Heart left ventricle (tissue), 16 donors: ENCODE data around the gene SEC23IP. TPM values are rescaled to one million over a fixed set of nuclear protein-coding genes. Genes with fewer than 3 reads are reported as not detected.
A peak's percentile ranks its signal among the peaks of the same experiment; 100 is the strongest.

ENCODE experiments used
- ATAC-seq, 4 donors: fragments of 200-7000 bp; cut with Tn5 transposase; one replicate each; pipeline ENCODE4 v1.9.1; 2020 to 2022; ENCODE audit warnings: moderate library complexity in 4 of 4, mild to moderate bottlenecking in 3 of 4, moderate number of reproducible peaks in 1 of 4
- DNase-seq, 5 donors: peaks; one replicate each; pipeline ENCODE4 v3.0.0-alpha.2; 2020
- H3K27ac ChIP-seq, 12 donors: fragments of 200-600 bp; sonication (generic) in 4 of 12; one replicate each; pipeline versions ENCODE4 v1.5.0 to v1.8.0; 2016 to 2022; ENCODE audit warnings: mild to moderate bottlenecking in 2 of 12
- H3K27me3 ChIP-seq, 9 donors: fragments of 200-600 bp; sonication (generic) in 2 of 9; one replicate each; pipeline versions ENCODE4 v1.5.1 to v1.8.0; 2016 to 2022; ENCODE audit warnings: mild to moderate bottlenecking in 3 of 9
- H3K36me3 ChIP-seq, 9 donors: fragments of 200-600 bp; sonication (generic) in 2 of 9; one replicate each; pipeline versions ENCODE4 v1.5.0 to v1.8.0; 2018 to 2022; ENCODE audit warnings: mild to moderate bottlenecking in 2 of 9
- H3K4me1 ChIP-seq, 12 donors: fragments of 200-600 bp; sonication (generic) in 4 of 12; one replicate each; pipeline versions ENCODE4 v1.5.0 to v1.8.0; 2016 to 2022; ENCODE audit warnings: mild to moderate bottlenecking in 3 of 12
- H3K4me3 ChIP-seq, 12 donors: fragments of 200-600 bp; sonication (generic) in 4 of 12; one replicate each; pipeline versions ENCODE4 v1.5.0 to v1.8.0; 2017 to 2022; ENCODE audit warnings: mild to moderate bottlenecking in 9 of 12, moderate library complexity in 4 of 12
- H3K9me3 ChIP-seq, 12 donors: fragments of 200-600 bp; sonication (generic) in 4 of 12; one replicate each; pipeline versions ENCODE4 v1.5.0 to v1.8.0; 2016 to 2022; ENCODE audit warnings: mild to moderate bottlenecking in 1 of 12
- POLR2A ChIP-seq, 2 donors: fragments of 450-650 bp; IDR thresholded peaks; one replicate each; pipeline ENCODE4 v1.6.1; 2017; ENCODE audit warnings: antibody characterized with exemption in 2 of 2, mild to moderate bottlenecking in 2 of 2, moderate library complexity in 2 of 2
- WGBS, 4 donors: extraction: QIAGEN DNeasy Blood & Tissue Kit in 2 of 4; methylation state at CpG; one replicate each; pipeline versions ENCODE4 v1.1.5 to v1.1.7; 2013 to 2018; 5-methylcytosine and 5-hydroxymethylcytosine counted together
- intact Hi-C, 10 donors: fragments of 100-400 bp; cut with DNase I; formaldehyde crosslinking; loops; one replicate each; pipeline versions ENCODE4 v1.11.1 to v1.14.2; 2022
- polyA plus RNA-seq, 2 donors: library from polyadenylated mRNA; stranded (reverse); fragments of 200-250 nt; gene quantifications; one replicate each; pipeline ENCODE4 v1.2.3, GENCODE V29; 2013
- total RNA-seq, 9 donors: library from RNA; depleted of rRNA in 2 of 9; stranded (reverse); fragments of >200 nt in 2 of 9; fragmentation: NEBNext Ultra II Directional in 3 of 9; extraction: Animal tissue kit (Norgen Biotek cat#: 25700) in 3 of 9; gene quantifications; one replicate each; pipeline versions ENCODE4 v1.1.0 to v1.2.4, GENCODE V29; 2016 to 2023
- TF ChIP-seq, protein P1 (sequence below), 12 donors: fragments of 200-600 bp; sonication (generic) in 4 of 12; IDR thresholded peaks; one replicate each; pipeline versions ENCODE4 v1.5.0 to v1.8.0; 2018 to 2022; ENCODE audit warnings: antibody characterized with exemption in 12 of 12, mild to moderate bottlenecking in 5 of 12
- donor health status: ischemic (EF 13 %, LVEDD 7.1; RV severe dilation, severe dysfunction).
- donor health status: healthy with polysubstance abuse.
- donor health status: DM: no; HTN: yes; CAD: no.
- donor health status: DM: no; HTN: no; CAD: no.
- donor health status: ischemic (EF 25% LVEDD 6.9; RV normal size, moderate dysfunction).
- donor health status: ischemic (EF 25% LVEDD 5.7; RV mildly dilated, moderate dysfunction).
- donor health status: healthy.
- donor health status: DM: yes; HTN: yes; CAD: no.
- donor health status: ischemic (EF 35%, LVEDD 5.7; RV mildly dilated, moderate dysfunction).
- donor health status: nonischemic (EF 11% LVEDD 7.7; RV severe dilation, severe dysfunction).
- donor health status: DM: yes; HTN: yes; CAD: no.
- donor health status: PGD.
- donor health status: ischemic (EF 29% LVEDD 5.4; RV normal size, mild dysfunction).
- donor health status: nonischemic (EF 23%, LVEDD 6.1; RV moderate dilation, normal function).

Gene SEC23IP
- total and polyA plus RNA-seq, 11 donors = 4.3 to 42.0 (median 26.2) TPM

DNA sequence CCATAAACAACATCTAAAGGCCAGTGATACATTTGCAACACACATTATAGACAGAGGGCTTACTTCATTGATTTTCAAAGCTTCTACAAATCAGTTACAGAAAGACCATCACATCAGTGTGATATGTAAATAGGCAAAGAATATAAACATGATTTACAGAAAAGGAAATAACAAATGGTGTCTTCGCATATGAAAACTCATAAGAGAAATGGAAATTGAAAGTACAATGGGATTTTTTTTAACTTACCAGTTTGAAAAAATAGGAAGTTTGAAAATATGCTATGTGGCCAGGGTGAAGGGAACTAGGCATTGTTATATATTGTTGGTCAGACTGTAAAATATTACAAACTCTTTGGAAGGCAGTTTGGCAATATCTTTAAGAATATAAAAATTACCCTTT is 27.3 kb downstream of the SEC23IP start:
- no peaks in the 10 kb centered on the region for H3K27me3 ChIP-seq
- peak overlapping the region in 1 of 12 donors; percentile 50 for H3K27ac ChIP-seq
- TF ChIP-seq POLR2A (IDR thresholded peaks at IDR 0.05) = no peak
- TF ChIP-seq, protein P1, sequence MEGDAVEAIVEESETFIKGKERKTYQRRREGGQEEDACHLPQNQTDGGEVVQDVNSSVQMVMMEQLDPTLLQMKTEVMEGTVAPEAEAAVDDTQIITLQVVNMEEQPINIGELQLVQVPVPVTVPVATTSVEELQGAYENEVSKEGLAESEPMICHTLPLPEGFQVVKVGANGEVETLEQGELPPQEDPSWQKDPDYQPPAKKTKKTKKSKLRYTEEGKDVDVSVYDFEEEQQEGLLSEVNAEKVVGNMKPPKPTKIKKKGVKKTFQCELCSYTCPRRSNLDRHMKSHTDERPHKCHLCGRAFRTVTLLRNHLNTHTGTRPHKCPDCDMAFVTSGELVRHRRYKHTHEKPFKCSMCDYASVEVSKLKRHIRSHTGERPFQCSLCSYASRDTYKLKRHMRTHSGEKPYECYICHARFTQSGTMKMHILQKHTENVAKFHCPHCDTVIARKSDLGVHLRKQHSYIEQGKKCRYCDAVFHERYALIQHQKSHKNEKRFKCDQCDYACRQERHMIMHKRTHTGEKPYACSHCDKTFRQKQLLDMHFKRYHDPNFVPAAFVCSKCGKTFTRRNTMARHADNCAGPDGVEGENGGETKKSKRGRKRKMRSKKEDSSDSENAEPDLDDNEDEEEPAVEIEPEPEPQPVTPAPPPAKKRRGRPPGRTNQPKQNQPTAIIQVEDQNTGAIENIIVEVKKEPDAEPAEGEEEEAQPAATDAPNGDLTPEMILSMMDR (IDR thresholded peaks at IDR 0.05) = no peak
- H3K4me3 ChIP-seq = no peak overlapping the region
- ATAC-seq (no peak), DNase-seq (no peak)
- intact Hi-C loops = no loop called here
- peaks cover 0 to 100% (median 98%) of the 10 kb centered on the region in 9 donors for H3K36me3 ChIP-seq
- WGBS, 4 donors = 83 to 91% (median 87%) methylated on average over 1 of the region's 1 CpG
- H3K4me1 ChIP-seq = peaks cover 0 to 17% (median 0%) of the 10 kb centered on the region in 12 donors
- no peaks in the 10 kb centered on the region for H3K9me3 ChIP-seq

DNA sequence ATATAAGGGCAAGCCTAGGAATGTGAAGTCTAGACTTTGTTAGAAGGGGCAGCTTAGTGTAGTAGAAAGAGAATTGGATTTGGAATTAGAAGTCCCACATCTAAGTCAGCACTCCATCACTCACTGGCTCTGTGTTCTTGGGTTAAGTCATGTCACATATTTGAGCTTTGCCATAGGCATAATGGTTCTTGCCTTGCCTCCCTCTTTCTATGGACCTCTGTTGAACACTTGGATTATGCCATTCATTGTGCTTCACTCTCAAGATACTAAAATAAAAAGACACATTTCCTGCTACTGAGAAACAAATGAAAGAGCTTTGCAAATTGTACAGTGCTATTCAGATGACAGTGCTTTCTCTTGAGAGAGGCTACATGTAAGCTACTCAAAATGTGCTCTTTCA is 35.9 kb downstream of the SEC23IP start:
- no peak overlapping the region for H3K4me3 ChIP-seq
- no peak for ATAC-seq

DNA sequence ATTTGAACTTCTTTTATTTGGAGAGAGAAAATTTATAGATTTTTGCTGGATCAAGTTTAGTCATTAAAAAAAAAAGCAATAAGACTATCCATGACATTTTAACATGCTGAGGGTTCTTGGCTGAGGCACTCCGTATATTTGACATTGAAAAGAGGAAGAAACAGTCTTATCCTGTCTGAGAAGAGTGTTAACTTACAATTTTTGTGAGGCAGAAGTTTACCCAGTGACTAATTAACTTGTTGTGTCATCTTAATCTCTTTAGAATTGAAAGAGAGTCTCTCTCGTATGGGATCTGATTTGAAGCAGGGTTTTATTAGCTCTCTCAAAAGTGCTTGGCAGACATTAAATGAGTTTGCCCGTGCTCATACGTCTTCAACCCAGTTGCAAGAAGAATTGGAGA is 39.3 kb downstream of the SEC23IP start:
- Histone ChIP-seq H3K9me3 (no peaks in the 10 kb centered on the region), H3K27ac (no peak overlapping the region), H3K36me3 (peaks cover 2 to 97% (median 89%) of the 10 kb centered on the region in 9 donors), H3K27me3 (no peaks in the 10 kb centered on the region), H3K4me3 (no peak overlapping the region), H3K4me1 (peaks cover 0 to 10% (median 0%) of the 10 kb centered on the region in 12 donors)
- TF ChIP-seq, protein P1 (IDR thresholded peaks at IDR 0.05) = no peak
- no peak for TF ChIP-seq POLR2A (IDR thresholded peaks at IDR 0.05)
- DNase-seq = no peak
- no peak for ATAC-seq
- WGBS, 4 donors = 82 to 85% (median 83%) methylated on average over 4 of the region's 4 CpGs
- intact Hi-C loops = no loop called here

More for the DNA sequence above, 35.9 kb downstream of the SEC23IP start:
- H3K27me3 ChIP-seq = no peaks in the 10 kb centered on the region
- TF ChIP-seq, protein P1 (IDR thresholded peaks at IDR 0.05) = no peak
- no peak for DNase-seq
- no peaks in the 10 kb centered on the region for H3K9me3 ChIP-seq
- H3K36me3 ChIP-seq = peaks cover 4 to 97% (median 93%) of the 10 kb centered on the region in 9 donors
- no peak overlapping the region for H3K27ac ChIP-seq
- H3K4me1 ChIP-seq = peaks cover 0 to 10% (median 0%) of the 10 kb centered on the region in 12 donors
- intact Hi-C loops = no loop called here

DNA sequence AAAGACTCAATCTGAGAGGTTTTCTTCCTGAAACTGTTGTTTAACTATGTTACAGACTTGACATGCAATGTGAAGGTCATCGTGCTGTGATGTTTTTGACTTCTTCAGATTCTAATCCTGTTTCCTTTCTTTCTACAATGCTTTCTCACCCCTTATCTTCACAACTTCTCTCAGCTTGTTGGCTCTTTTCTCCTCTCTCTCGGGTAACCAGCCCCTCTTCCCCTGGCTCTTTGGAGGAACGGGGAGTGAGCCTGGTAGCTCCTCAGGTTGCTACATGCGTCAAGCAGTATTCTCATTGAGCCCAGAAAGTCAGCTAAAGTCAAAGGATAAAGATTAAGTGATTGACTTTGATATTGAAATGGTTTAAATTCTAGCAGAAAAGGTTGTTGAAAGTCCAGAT is 40.1 kb downstream of the SEC23IP start:
- H3K4me1 ChIP-seq = peaks cover 0 to 10% (median 0%) of the 10 kb centered on the region in 12 donors
- peaks cover 0 to 97% (median 82%) of the 10 kb centered on the region in 9 donors for H3K36me3 ChIP-seq
- ATAC-seq (no peak), DNase-seq (no peak)
- WGBS, 4 donors = 83 to 90% (median 85%) methylated on average over 4 of the region's 4 CpGs
- no peak overlapping the region for H3K27ac ChIP-seq
- H3K4me3 ChIP-seq = no peak overlapping the region
- H3K27me3 ChIP-seq = no peaks in the 10 kb centered on the region
- intact Hi-C loops = no loop called here
- TF ChIP-seq, protein P1 (IDR thresholded peaks at IDR 0.05) = no peak
- no peak for TF ChIP-seq POLR2A (IDR thresholded peaks at IDR 0.05)
- no peaks in the 10 kb centered on the region for H3K9me3 ChIP-seq
